GM21723 (cell line): Measurements from ENCODE around the gene WDFY2.

Source experiments
- ATAC-seq: cut with Tn5 transposase; IDR thresholded peaks from one replicate; pipeline ENCODE4 v1.9.1; 2021; ENCODE audit warnings: mild to moderate bottlenecking, moderate library complexity; ENCODE audit not compliant: unreplicated experiment

The WDFY2 gene

GRCh38 chr13:51600703-51601102, 16.4 kb downstream of the WDFY2 start:
- ATAC-seq = no peak

GRCh38 chr13:51601601-51602565, 17.6 kb downstream of the WDFY2 start:
- no peak for ATAC-seq

- ATAC-seq = no peak
Measured at GRCh38 chr13:51603716-51604115, 19.5 kb downstream of the WDFY2 start.

- no peak for ATAC-seq
Measured at GRCh38 chr13:51605698-51606097, 21.4 kb downstream of the WDFY2 start.

- no peak for ATAC-seq
Measured at GRCh38 chr13:51607165-51607564, 22.9 kb downstream of the WDFY2 start.

- no peak for ATAC-seq
Measured at GRCh38 chr13:51608857-51609406, 24.7 kb downstream of the WDFY2 start.

- ATAC-seq = no peak
Measured at GRCh38 chr13:51612867-51613266, 28.6 kb downstream of the WDFY2 start.

GRCh38 chr13:51613535-51613934, 29.3 kb downstream of the WDFY2 start:
- no peak for ATAC-seq

- ATAC-seq = peak; percentile 95
Measured at GRCh38 chr13:51614350-51614786, 30.1 kb downstream of the WDFY2 start.

GRCh38 chr13:51618626-51619025, 34.4 kb downstream of the WDFY2 start:
- ATAC-seq = no peak

GRCh38 chr13:51619614-51620013, 35.4 kb downstream of the WDFY2 start:
- ATAC-seq = no peak

- ATAC-seq = no peak
Measured at GRCh38 chr13:51620165-51620983, 36.1 kb downstream of the WDFY2 start.

GRCh38 chr13:51621602-51622001, 37.3 kb downstream of the WDFY2 start:
- ATAC-seq = no peak

GRCh38 chr13:51623473-51623872, 39.2 kb downstream of the WDFY2 start:
- no peak for ATAC-seq

GRCh38 chr13:51624207-51624606, 39.9 kb downstream of the WDFY2 start:
- no peak for ATAC-seq

GRCh38 chr13:51624695-51625345, 40.6 kb downstream of the WDFY2 start:
- no peak for ATAC-seq

- ATAC-seq = no peak
Measured at GRCh38 chr13:51625555-51626345, 41.5 kb downstream of the WDFY2 start.

- no peak for ATAC-seq
Measured at GRCh38 chr13:51626749-51627148, 42.5 kb downstream of the WDFY2 start.

GRCh38 chr13:51628059-51628852, 44.0 kb downstream of the WDFY2 start:
- ATAC-seq = no peak
